ENCODE results near the gene BRINP1. TPM values are rescaled to one million over a fixed set of nuclear protein-coding genes. Genes with fewer than 3 reads are reported as not detected.

Gene BRINP1
- total RNA-seq, 1 experiment from 2014 or later: 14.0 TPM

DNA sequence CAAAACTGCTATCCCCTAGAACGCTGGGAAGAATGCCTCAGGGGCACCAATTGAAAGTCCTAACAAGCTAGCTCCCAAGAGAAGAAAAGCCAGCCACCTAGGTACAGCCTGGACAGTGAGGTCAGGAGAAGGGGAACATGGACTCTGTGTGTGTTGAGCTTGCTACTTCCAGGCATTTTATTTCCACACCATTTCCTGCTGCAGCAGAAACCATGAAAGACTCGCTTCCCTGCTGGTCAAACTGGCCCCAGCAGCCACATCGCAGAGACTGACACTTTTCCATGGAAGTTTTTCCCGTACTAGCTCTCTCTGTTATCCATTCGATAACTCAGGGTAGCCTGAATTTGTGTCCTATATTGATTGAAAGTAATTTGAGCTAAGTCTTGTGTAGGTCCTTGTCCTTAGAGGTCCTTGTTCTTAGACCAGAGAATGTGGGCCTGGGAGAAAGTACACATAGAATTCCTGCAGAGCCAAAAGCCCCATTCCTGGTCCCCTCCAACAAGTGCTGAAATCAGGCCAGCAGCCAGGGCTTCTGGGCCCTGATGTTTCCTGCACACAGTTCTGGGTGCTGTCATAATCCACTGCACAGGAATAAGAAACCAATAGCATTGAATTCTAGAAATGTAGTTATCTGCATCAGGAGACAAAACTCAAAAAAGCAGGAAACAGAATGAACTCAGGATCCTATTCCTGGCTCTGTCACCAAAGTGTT lies 96.6 kb downstream of the BRINP1 start:
- Histone ChIP-seq H3K56ac (ENCODE audit: insufficient read length, low read depth, low read length) (no peak overlapping the region), H4K91ac (ENCODE audit: insufficient read length, low read depth, low read length) (no peak overlapping the region), H3K4me1 (ENCODE audit: insufficient read depth, low read length) (peaks cover 9% of the 10 kb centered on the region; the same call in 1 of the 2 replicates), H2BK120ac (ENCODE audit: low read depth, low read length, poor library complexity, severe bottlenecking) (no peak overlapping the region), H3K9me3 (ENCODE audit: control insufficient read depth, low read depth, low read length) (no peaks in the 10 kb centered on the region), H2BK15ac (ENCODE audit: low read depth, low read length) (no peak overlapping the region), H2BK12ac (ENCODE audit: insufficient read length, low read depth, low read length) (no peak overlapping the region), H3K23me2 (ENCODE audit: insufficient read length, low read depth, low read length, poor library complexity, severe bottlenecking) (no peaks in the 10 kb centered on the region), H2BK20ac (ENCODE audit: low read depth, low read length, poor library complexity, severe bottlenecking) (no peak overlapping the region), H3K14ac (ENCODE audit: insufficient read depth, low read length) (no peak overlapping the region), H3K18ac (ENCODE audit: insufficient read length, low read depth, low read length) (no peak overlapping the region), H3K9ac (ENCODE audit: extremely low read depth, insufficient read length, low read length) (no peak overlapping the region), H3K23ac (ENCODE audit: insufficient read length, low read depth, low read length) (no peak overlapping the region), H3T11ph (ENCODE audit: low read length) (no peak overlapping the region), H4K5ac (ENCODE audit: insufficient read length, low read depth, low read length) (no peak overlapping the region), H2BK5ac (ENCODE audit: insufficient read length, low read length) (no peak overlapping the region), H4K20me1 (ENCODE audit: control insufficient read depth, insufficient read depth, insufficient read length) (no peaks in the 10 kb centered on the region), H3K4me2 (ENCODE audit: insufficient read depth, insufficient read length, low read length) (no peak overlapping the region), H4K8ac (replicated peaks; ENCODE audit: insufficient read length, low read depth, low read length) (no peak overlapping the region), H3K79me1 (ENCODE audit: insufficient read depth, low read depth, low read length, poor library complexity, severe bottlenecking) (no peaks in the 10 kb centered on the region), H3K4ac (ENCODE audit: low read depth, low read length) (no peak overlapping the region), H3K79me2 (ENCODE audit: insufficient read depth, low read length) (no peaks in the 10 kb centered on the region), H2AK5ac (ENCODE audit: insufficient read length, low read length) (no peak overlapping the region), H3K27ac (ENCODE audit: insufficient read length, low read depth, low read length) (no peak overlapping the region), H2AFZ (ENCODE audit: low read length) (no peak overlapping the region), H3K27me3 (ENCODE audit: insufficient read depth, low read length) (no peaks in the 10 kb centered on the region)
- Mint-ChIP-seq H3K4me1 (peaks cover 25 to 32% of the 10 kb centered on the region in 2 experiments), H3K4me3 (no peak overlapping the region), H3K9me3 (no peaks in the 10 kb centered on the region), H3K27me3 (ENCODE audit: low read depth) (no peaks in the 10 kb centered on the region), H3K36me3 (ENCODE audit: insufficient read depth in 1 of 3, low read depth in 3 of 3) (no peaks in the 10 kb centered on the region), H3K27ac (peak overlapping the region in 2 of 3 experiments; percentile 35 to 63; a peak in 6 of 7 replicates)
- TF ChIP-seq, protein P1, sequence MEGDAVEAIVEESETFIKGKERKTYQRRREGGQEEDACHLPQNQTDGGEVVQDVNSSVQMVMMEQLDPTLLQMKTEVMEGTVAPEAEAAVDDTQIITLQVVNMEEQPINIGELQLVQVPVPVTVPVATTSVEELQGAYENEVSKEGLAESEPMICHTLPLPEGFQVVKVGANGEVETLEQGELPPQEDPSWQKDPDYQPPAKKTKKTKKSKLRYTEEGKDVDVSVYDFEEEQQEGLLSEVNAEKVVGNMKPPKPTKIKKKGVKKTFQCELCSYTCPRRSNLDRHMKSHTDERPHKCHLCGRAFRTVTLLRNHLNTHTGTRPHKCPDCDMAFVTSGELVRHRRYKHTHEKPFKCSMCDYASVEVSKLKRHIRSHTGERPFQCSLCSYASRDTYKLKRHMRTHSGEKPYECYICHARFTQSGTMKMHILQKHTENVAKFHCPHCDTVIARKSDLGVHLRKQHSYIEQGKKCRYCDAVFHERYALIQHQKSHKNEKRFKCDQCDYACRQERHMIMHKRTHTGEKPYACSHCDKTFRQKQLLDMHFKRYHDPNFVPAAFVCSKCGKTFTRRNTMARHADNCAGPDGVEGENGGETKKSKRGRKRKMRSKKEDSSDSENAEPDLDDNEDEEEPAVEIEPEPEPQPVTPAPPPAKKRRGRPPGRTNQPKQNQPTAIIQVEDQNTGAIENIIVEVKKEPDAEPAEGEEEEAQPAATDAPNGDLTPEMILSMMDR (conservative IDR thresholded peaks at IDR 0.05): no peak
- WGBS (ENCODE audit: extremely low coverage, insufficient read length, low lambda C conversion rate): no CpG with 5 or more reads among the region's 5 CpGs
- no peak for DNase-seq

Data from H9 (cell line).